SK-N-SH (cell line): ENCODE results near the gene CYP11A1. TPM values are rescaled to one million over a fixed set of nuclear protein-coding genes. Genes with fewer than 3 reads are reported as not detected.

Experiments used
- CTCF ChIA-PET: fragments of 300-600, 350-600 bp; formaldehyde crosslinking; extraction: SDS; loops from one replicate; lab custom pipeline; 2021; lab: Yijun Ruan, JAX
- POLR2A ChIA-PET: fragments of 350-600 bp; sonication (Branson Sonifier 250); formaldehyde crosslinking; extraction: SDS; loops from one replicate; lab custom pipeline; 2020; ENCODE audit warnings: antibody characterized with exemption, inconsistent platforms; lab: Yijun Ruan, JAX
- DNase-seq: peaks from one replicate; pipeline ENCODE4 v3.0.0; 2012
- H2AFZ ChIP-seq: fragments of 200-600 bp; sonication (generic); 2 replicates; pipeline ENCODE4 v1.8.1; 2016; ENCODE audit warnings: antibody characterized with exemption, mild to moderate bottlenecking, low read depth
- H3F3A ChIP-seq: fragments of 200-600 bp; sonication (generic); replicated peaks from 2 replicates; pipeline ENCODE3; 2016; ENCODE audit warnings: antibody characterized with exemption, mild to moderate bottlenecking; ENCODE audit not compliant: insufficient read depth
- H3K27ac ChIP-seq, 2 experiments: fragments of 200-500 bp in 1 of 2; fragments of 200-600 bp in 1 of 2; sonication (Bioruptor generic) in 1 of 2; sonication (generic), shearing (Covaris generic) in 1 of 2; 2 replicates each; pipeline versions ENCODE4 v1.5.1 to v1.6.1; 2014 to 2016; ENCODE audit warnings: low read depth in 2 of 2, inconsistent platforms in 1 of 2, low read length in 1 of 2, mild to moderate bottlenecking in 1 of 2, mixed read lengths in 1 of 2
- H3K27me3 ChIP-seq: fragments of 200-600 bp; sonication (generic), shearing (Covaris generic); 2 replicates; pipeline ENCODE4 v1.6.1; 2016; ENCODE audit warnings: mixed run types; ENCODE audit not compliant: insufficient read depth
- H3K36me3 ChIP-seq, 2 experiments: fragments of 200-500 bp in 1 of 2; fragments of 200-600 bp in 1 of 2; sonication (Bioruptor generic) in 1 of 2; sonication (generic) in 1 of 2; replicated peaks in 1 of 2; 2 replicates each; pipeline versions ENCODE3 to v1.5.1; 2014 to 2016; ENCODE audit warnings: low read length in 1 of 2, mild to moderate bottlenecking in 1 of 2; ENCODE audit not compliant: insufficient read depth in 2 of 2, control insufficient read depth in 1 of 2
- H3K4me1 ChIP-seq, 2 experiments: fragments of 200-500 bp in 1 of 2; fragments of 200-600 bp in 1 of 2; sonication (Bioruptor generic) in 1 of 2; sonication (generic), shearing (Covaris generic) in 1 of 2; 2 replicates each; pipeline versions ENCODE4 v1.5.1 to v1.6.1; 2014 to 2016; ENCODE audit warnings: low read depth in 1 of 2, low read length in 1 of 2, mixed run types in 1 of 2; ENCODE audit not compliant: insufficient read depth in 2 of 2, control insufficient read depth in 1 of 2
- H3K4me2 ChIP-seq: fragments of 200-600 bp; sonication (generic), shearing (Covaris generic); 2 replicates; pipeline ENCODE4 v1.6.1; 2017; ENCODE audit warnings: mixed run types
- H3K4me3 ChIP-seq, 2 experiments: fragments of 200-500 bp in 1 of 2; fragments of 200-600 bp in 1 of 2; sonication (Bioruptor generic) in 1 of 2; sonication (generic), shearing (Covaris generic) in 1 of 2; 2 replicates each; pipeline versions ENCODE4 v1.5.1 to v1.8.1; 2014 to 2016; ENCODE audit warnings: low read depth in 2 of 2, inconsistent platforms in 1 of 2, low read length in 1 of 2, mild to moderate bottlenecking in 1 of 2, mixed read lengths in 1 of 2, moderate library complexity in 1 of 2
- H3K79me2 ChIP-seq: fragments of 200-600 bp; sonication (generic); 2 replicates; pipeline ENCODE4 v1.8.1; 2017; ENCODE audit warnings: mild to moderate bottlenecking; ENCODE audit not compliant: insufficient read depth
- H3K9ac ChIP-seq: fragments of 200-600 bp; sonication (generic); 2 replicates; pipeline ENCODE4 v1.6.1; 2017; ENCODE audit warnings: mixed run types
- H3K9me2 ChIP-seq: fragments of 200-600 bp; sonication (generic); 2 replicates; pipeline ENCODE4 v1.6.1; 2017; ENCODE audit warnings: mixed run types
- H3K9me3 ChIP-seq: fragments of 200-600 bp; sonication (generic); 2 replicates; pipeline ENCODE4 v1.6.1; 2017; ENCODE audit warnings: mixed run types, mild to moderate bottlenecking, moderate library complexity
- H4K20me1 ChIP-seq: fragments of 200-600 bp; sonication (generic); 2 replicates; pipeline ENCODE4 v1.6.1; 2017; ENCODE audit warnings: mild to moderate bottlenecking, mixed run types; ENCODE audit not compliant: insufficient read depth
- CHD2 ChIP-seq: fragments of 150-350 bp; IDR thresholded peaks from 2 replicates; pipeline ENCODE4 v1.6.1; 2018; ENCODE audit warnings: low read length; ENCODE audit not compliant: partially characterized antibody
- EP300 ChIP-seq, 2 experiments: IDR thresholded peaks; 2 replicates each; pipeline versions ENCODE4 v1.4.0 to v1.6.1; 2012; ENCODE audit warnings: borderline replicate concordance in 1 of 2, low read depth in 1 of 2, low read length in 1 of 2
- EZH2phosphoT487 ChIP-seq: fragments of 200-600 bp; sonication (generic); IDR thresholded peaks from 2 replicates; pipeline ENCODE4 v1.6.1; 2017; ENCODE audit warnings: low read depth, mixed run types, mild to moderate bottlenecking, antibody characterized with exemption, moderate library complexity, borderline replicate concordance
- FOSL2 ChIP-seq: IDR thresholded peaks from 2 replicates; pipeline ENCODE4 v1.4.0; 2012; ENCODE audit warnings: low read depth, mild to moderate bottlenecking, moderate library complexity, borderline replicate concordance
- GATA2 ChIP-seq: sonication (generic); formaldehyde crosslinking; IDR thresholded peaks from 2 replicates; pipeline ENCODE4 v1.5.0; 2020; ENCODE audit warnings: mild to moderate bottlenecking, missing genetic modification reagents
- MEF2A ChIP-seq: IDR thresholded peaks from 2 replicates; pipeline ENCODE4 v1.4.0; 2012; ENCODE audit warnings: low read depth, borderline replicate concordance
- MXI1 ChIP-seq: IDR thresholded peaks from 2 replicates; pipeline ENCODE4 v1.6.1; 2012; ENCODE audit warnings: mild to moderate bottlenecking, low read depth, low read length, improper control_type of control experiment
- NFIC ChIP-seq: IDR thresholded peaks from 2 replicates; pipeline ENCODE4 v1.4.0; 2012; ENCODE audit warnings: borderline replicate concordance
- PBX3 ChIP-seq: IDR thresholded peaks from 2 replicates; pipeline ENCODE4; 2012
- RAD21 ChIP-seq: IDR thresholded peaks from 2 replicates; pipeline ENCODE4 v1.6.1; 2012; ENCODE audit warnings: mild to moderate bottlenecking, low read length
- RCOR1 ChIP-seq: fragments of 150-350 bp; IDR thresholded peaks from 2 replicates; pipeline ENCODE4 v1.6.1; 2017; ENCODE audit warnings: antibody characterized with exemption, low read length
- RFX5 ChIP-seq: IDR thresholded peaks from 2 replicates; pipeline ENCODE4 v1.6.1; 2012; ENCODE audit warnings: mild to moderate bottlenecking, improper control_type of control experiment, low read length
- SIN3A ChIP-seq: IDR thresholded peaks from 2 replicates; pipeline ENCODE4 v1.6.1; 2012; ENCODE audit warnings: low read depth, mild to moderate bottlenecking, low read length, moderate library complexity, borderline replicate concordance
- TAF1 ChIP-seq: IDR thresholded peaks from 2 replicates; pipeline ENCODE4 v1.6.1; 2012; ENCODE audit warnings: low read depth, mild to moderate bottlenecking, low read length, moderate library complexity, borderline replicate concordance
- TCF12 ChIP-seq: IDR thresholded peaks from 2 replicates; pipeline ENCODE4 v1.4.0; 2012
- TEAD4 ChIP-seq: IDR thresholded peaks from 2 replicates; pipeline ENCODE4 v1.4.0; 2012; ENCODE audit warnings: mild to moderate bottlenecking, borderline replicate concordance; ENCODE audit not compliant: insufficient read depth
- USF2 ChIP-seq: fragments of 150-350 bp; IDR thresholded peaks from 2 replicates; pipeline ENCODE4 v1.6.1; 2017; ENCODE audit warnings: antibody characterized with exemption, low read length, low read depth, borderline replicate concordance
- YY1 ChIP-seq: IDR thresholded peaks from 2 replicates; pipeline ENCODE4 v1.4.0; 2012; ENCODE audit warnings: low read depth, mild to moderate bottlenecking
- polyA plus RNA-seq, 3 experiments: library from polyadenylated mRNA; depleted of rRNA; stranded (reverse); fragments of >200 nt; gene quantifications; 2 replicates each; pipeline ENCODE4 v1.2.3, GENCODE V29; 2012
- TF ChIP-seq, protein P1 (sequence below): IDR thresholded peaks from 2 replicates; pipeline ENCODE4 v1.4.0; 2012; ENCODE audit warnings: low read depth, borderline replicate concordance

CYP11A1 gene
- polyA plus RNA-seq, 1 of the 3 experiments (the other 2 are of a cell fraction): 0.08 TPM

DNA sequence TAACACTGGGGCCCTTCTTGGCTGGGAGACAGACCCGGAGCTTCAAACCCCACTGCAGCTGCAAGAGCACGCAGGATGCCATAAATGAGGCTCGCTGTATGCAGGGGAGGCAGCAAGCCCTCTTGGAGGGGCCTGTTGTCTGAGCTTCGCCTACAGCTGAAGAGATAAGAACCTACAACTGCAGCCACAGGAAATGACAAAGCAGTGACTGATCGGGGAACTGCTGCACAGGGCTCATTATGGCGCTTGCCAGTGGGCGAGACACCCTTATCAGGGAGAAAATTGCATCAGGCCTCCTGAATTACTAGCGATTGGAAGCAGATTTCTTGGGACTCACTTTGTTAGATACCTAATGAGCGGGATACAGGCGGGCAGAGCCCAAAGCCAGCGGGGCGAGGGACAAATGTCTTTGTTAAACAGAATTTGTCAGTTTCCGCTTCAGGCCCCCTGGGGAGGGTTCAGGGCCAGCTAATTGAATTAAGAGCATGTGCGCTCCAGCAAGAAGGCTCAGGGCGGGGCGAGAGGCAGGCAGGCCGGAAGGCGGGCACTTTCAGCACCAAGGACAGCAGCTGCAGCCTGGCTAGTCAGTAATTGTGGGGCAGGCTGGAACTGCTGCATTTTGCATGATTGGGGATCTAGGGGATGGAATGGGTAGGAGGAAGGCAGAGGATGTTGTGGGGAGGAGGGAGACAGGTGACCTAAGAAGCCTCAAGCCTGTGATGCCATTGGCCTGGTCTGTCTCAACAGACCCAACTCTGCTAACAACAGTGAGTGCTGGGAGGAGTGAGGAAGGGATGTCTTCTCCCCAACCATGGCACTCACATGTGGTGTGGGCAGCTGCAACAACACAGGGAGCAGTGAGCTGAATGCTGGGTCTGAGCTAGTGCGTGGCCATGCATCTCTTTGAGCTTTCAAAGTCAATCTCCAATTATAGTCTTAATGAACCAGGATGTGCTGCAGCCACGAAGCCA lies 76.1 kb downstream of the CYP11A1 start (continued):
- TF ChIP-seq YY1 (no peak), CHD2 (peak; percentile 79), EZH2phosphoT487 (no peak), FOSL2 (no peak), EP300 (IDR thresholded peaks at IDR 0.05; ENCODE audit: borderline replicate concordance in 1 of 2, low read depth in 1 of 2, low read length in 1 of 2) (peak; percentile 61 to 99), TCF12 (peak; percentile 67), RFX5 (peak; percentile 80)
- TF ChIP-seq, all 33 proteins: peak for 15

- Histone ChIP-seq H3K9me3 (no peaks in the 10 kb centered on the region), H3K4me2 (no peak overlapping the region), H2AFZ (no peak overlapping the region), H3K9ac (no peak overlapping the region), H3K4me3 (no peak overlapping the region), H4K20me1 (no peaks in the 10 kb centered on the region), H3K9me2 (no peaks in the 10 kb centered on the region), H3K4me1 (peaks cover 5 to 67% of the 10 kb centered on the region in 2 experiments; a peak in 3 of 4 replicates), H3K79me2 (no peaks in the 10 kb centered on the region), H3K36me3 (no peaks in the 10 kb centered on the region), H3F3A (peaks cover 4% of the 10 kb centered on the region), H3K27me3 (no peaks in the 10 kb centered on the region), H3K27ac (peak overlapping the region in 1 of 2 experiments; percentile 100; a peak in 3 of 4 replicates)
- ChIA-PET CTCF (interaction anchor here (0.7 to 7.1 kb wide), 12 partner anchors 9 to 134 kb away, joined by 3 to 55 read pairs (median 14); partner anchors contain the start of gene STRA6), POLR2A (interaction anchor here (1.0 to 4.2 kb wide), 20 partner anchors 9 to 340 kb away, joined by 3 to 54 read pairs (median 7); partner anchors contain the start of genes ISLR2 and STRA6)
- no peak for TF ChIP-seq GATA2 (CRISPR knock-in tag)
- TF ChIP-seq, protein P1, sequence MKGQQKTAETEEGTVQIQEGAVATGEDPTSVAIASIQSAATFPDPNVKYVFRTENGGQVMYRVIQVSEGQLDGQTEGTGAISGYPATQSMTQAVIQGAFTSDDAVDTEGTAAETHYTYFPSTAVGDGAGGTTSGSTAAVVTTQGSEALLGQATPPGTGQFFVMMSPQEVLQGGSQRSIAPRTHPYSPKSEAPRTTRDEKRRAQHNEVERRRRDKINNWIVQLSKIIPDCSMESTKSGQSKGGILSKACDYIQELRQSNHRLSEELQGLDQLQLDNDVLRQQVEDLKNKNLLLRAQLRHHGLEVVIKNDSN: no peak
- TF ChIP-seq MXI1: no peak
- TF ChIP-seq SIN3A: no peak
- no peak for TF ChIP-seq MEF2A
- no peak for TF ChIP-seq RCOR1
- no peak for TF ChIP-seq USF2
- no peak for TF ChIP-seq TAF1
- TF ChIP-seq FOSL2: no peak
- no peak for TF ChIP-seq RAD21
- TF ChIP-seq TEAD4: no peak
- TF ChIP-seq NFIC: no peak
- TF ChIP-seq PBX3: no peak
- DNase-seq: no peak
These were observed 76.8 kb downstream of the CYP11A1 start for GRCh38 chr15:74290645-74291044.
